ENCODE data around the gene XAGE5. TPM values are rescaled to one million over a fixed set of nuclear protein-coding genes. Genes with fewer than 3 reads are reported as not detected.
"Not testable (repeated sequence)": the region's sequence is repeated elsewhere in the genome, so short reads cannot be mapped to it uniquely, and the experiment has no call there.

The XAGE5 gene, protein sequence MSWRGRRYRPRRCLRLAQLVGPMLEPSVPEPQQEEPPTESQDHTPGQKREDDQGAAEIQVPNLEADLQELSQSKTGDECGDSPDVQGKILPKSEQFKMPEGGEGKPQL
- not detected for polyA plus RNA-seq (2013, experiment 1 of 2)
- not detected for polyA plus RNA-seq (2013, experiment 2 of 2)

DNA sequence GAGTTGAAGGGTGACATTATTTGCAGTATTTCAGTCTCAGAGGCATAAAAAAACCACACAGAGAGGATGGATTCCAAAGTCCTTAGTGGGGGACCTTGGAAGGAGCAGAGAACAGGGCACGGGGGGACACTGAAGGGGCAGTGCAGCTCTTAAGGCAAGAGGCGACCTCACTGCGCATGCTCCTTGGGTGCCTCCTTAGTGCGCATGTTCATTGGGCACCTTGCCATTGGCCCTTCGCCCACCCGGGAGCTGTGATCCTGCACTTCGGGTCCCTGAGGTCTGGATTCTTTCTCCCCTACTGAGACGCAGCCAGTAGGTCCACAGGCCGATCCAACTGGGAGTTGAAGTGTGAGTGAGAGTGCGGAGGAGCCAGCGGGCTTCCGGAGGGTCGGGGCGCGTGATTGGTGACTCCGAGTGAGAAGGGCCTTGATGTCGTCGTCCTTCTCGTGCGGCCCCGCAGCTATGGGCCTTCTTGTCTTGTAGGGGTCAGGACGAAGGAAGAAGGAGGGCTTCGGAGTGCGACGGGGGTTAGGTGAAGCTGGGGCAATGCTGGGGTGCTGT is at the start of gene XAGE5:
Gene XAGE5 (plus strand): TSS at position 223 of the 561 bp plus-strand sequence. CDS start 1,280 bp downstream, outside the sequence.
- no peaks in the 10 kb centered on the region for H3K36me3 ChIP-seq (ENCODE audit: insufficient read depth, low read length)
- H3K9ac ChIP-seq (ENCODE audit: low read depth, low read length) = no peak within 1 kb of the TSS
- no peaks in the 10 kb centered on the region for H3K4me1 ChIP-seq (ENCODE audit: insufficient read depth, low read length)
- no peaks in the 10 kb centered on the region for H3K9me3 ChIP-seq (ENCODE audit: insufficient read depth, low read depth, low read length)
- no peaks in the 10 kb centered on the region for H3K27me3 ChIP-seq (ENCODE audit: insufficient read depth, low read length)
- H3K4me3 ChIP-seq (ENCODE audit: low read length) = no peak within 1 kb of the TSS
- no peak within 1 kb of the TSS for H3K27ac ChIP-seq (ENCODE audit: low read depth, low read length)
- WGBS = 92% methylated on average over 25 of the region's 25 CpGs

GRCh38 chrX:52765983-52766382 is 45.1 kb upstream of the XAGE5 start:
- not testable (repeated sequence) for H3K4me3 ChIP-seq (ENCODE audit: low read length); H3K27ac ChIP-seq (ENCODE audit: low read depth, low read length); H3K9me3 ChIP-seq (ENCODE audit: insufficient read depth, low read depth, low read length); H3K36me3 ChIP-seq (ENCODE audit: insufficient read depth, low read length); H3K27me3 ChIP-seq (ENCODE audit: insufficient read depth, low read length); H3K4me1 ChIP-seq (ENCODE audit: insufficient read depth, low read length); H3K9ac ChIP-seq (ENCODE audit: low read depth, low read length)
- WGBS = no CpG with 5 or more reads among the region's 5 CpGs

DNA sequence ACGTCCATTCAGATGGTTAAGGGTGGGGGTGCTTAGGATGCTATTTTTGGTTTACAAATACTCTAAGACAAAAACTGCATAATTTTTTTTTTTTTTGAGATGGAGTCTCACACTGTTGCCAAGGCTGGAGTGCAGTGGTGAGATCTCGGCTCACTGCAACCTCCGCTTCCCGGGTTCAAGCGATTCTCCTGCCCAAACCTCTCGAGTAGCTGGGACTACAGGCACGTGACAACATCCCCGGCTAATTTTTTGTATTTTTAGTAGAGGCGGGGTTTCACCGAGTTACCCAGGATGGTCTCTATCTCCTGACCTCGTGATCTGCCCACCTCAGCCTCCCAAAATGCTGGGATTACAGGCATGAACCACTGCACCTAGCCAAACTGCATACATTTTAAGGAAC is 37.6 kb upstream of the XAGE5 start:
- not testable (repeated sequence) for H3K4me1 ChIP-seq (ENCODE audit: insufficient read depth, low read length); H3K27me3 ChIP-seq (ENCODE audit: insufficient read depth, low read length); H3K4me3 ChIP-seq (ENCODE audit: low read length); H3K27ac ChIP-seq (ENCODE audit: low read depth, low read length); H3K36me3 ChIP-seq (ENCODE audit: insufficient read depth, low read length); H3K9ac ChIP-seq (ENCODE audit: low read depth, low read length); H3K9me3 ChIP-seq (ENCODE audit: insufficient read depth, low read depth, low read length)
- 72% methylated on average over 6 of the region's 11 CpGs for WGBS

DNA sequence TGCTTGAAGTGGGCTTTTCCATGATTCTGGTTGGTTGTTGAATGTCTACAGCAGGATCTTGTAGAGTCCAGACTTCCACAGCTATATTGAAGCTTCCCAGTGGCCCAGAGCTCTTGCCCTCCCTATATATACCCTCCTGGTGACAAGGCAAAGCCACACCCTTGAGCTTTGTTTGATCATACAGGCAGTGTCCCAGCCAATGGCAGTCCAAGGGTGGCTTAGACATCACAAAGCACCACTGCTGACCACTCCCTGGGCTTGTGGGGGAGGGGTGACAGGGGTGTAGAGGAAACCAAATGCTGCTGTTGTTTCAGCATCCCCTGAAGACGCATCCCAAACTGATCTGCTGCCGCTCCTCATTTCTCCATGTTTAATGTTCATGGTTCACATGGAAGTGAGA is 13.8 kb upstream of the XAGE5 start, which contains the start of gene SPANXN5:
Gene SPANXN5 (minus strand): TSS at position 101 of the 400 bp plus-strand sequence. CDS start 79 bp downstream, at position 22.
- H3K4me3 ChIP-seq (ENCODE audit: low read length); H3K9ac ChIP-seq (ENCODE audit: low read depth, low read length); H3K27me3 ChIP-seq (ENCODE audit: insufficient read depth, low read length); H3K4me1 ChIP-seq (ENCODE audit: insufficient read depth, low read length); H3K9me3 ChIP-seq (ENCODE audit: insufficient read depth, low read depth, low read length); H3K27ac ChIP-seq (ENCODE audit: low read depth, low read length); H3K36me3 ChIP-seq (ENCODE audit: insufficient read depth, low read length): not testable (repeated sequence)
- 50% methylated on average over 1 of the region's 2 CpGs for WGBS

DNA sequence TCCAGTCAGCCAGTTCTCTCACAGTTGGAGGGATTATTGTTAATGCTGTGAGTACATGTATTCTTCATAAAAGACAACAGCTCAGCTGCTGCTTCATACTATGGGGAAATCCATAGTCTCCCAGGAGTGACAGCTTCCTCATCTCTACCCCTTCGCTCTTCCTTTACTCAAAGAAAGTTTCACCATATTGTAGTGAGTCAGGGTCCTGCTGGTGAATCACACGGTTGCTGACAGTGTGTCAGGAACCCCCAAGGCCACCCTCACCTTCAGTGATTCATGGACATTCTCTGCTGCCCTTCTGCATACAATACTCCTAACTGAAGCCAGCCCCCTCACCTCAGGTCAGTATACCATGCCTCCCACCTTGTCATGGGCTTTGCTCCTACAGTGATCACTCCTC is 6.2 kb upstream of the XAGE5 start:
- not testable (repeated sequence) for H3K4me3 ChIP-seq (ENCODE audit: low read length); H3K36me3 ChIP-seq (ENCODE audit: insufficient read depth, low read length); H3K4me1 ChIP-seq (ENCODE audit: insufficient read depth, low read length); H3K9ac ChIP-seq (ENCODE audit: low read depth, low read length); H3K27ac ChIP-seq (ENCODE audit: low read depth, low read length); H3K27me3 ChIP-seq (ENCODE audit: insufficient read depth, low read length); H3K9me3 ChIP-seq (ENCODE audit: insufficient read depth, low read depth, low read length)
- WGBS = 80% methylated on average over 1 of the region's 2 CpGs

GRCh38 chrX:52819788-52820187 is 8.7 kb downstream of the XAGE5 start:
- Histone ChIP-seq H3K9ac (ENCODE audit: low read depth, low read length) (no peak overlapping the region), H3K4me1 (ENCODE audit: insufficient read depth, low read length) (no peaks in the 10 kb centered on the region), H3K27me3 (ENCODE audit: insufficient read depth, low read length) (peaks cover 2% of the 10 kb centered on the region; the same call in 1 of the 2 replicates), H3K4me3 (ENCODE audit: low read length) (no peak overlapping the region), H3K36me3 (ENCODE audit: insufficient read depth, low read length) (no peaks in the 10 kb centered on the region), H3K27ac (ENCODE audit: low read depth, low read length) (no peak overlapping the region), H3K9me3 (ENCODE audit: insufficient read depth, low read depth, low read length) (no peaks in the 10 kb centered on the region)
- 64% methylated on average over 3 of the region's 4 CpGs for WGBS

- H3K27ac ChIP-seq (ENCODE audit: low read depth, low read length) = no peak overlapping the region
- no peak overlapping the region for H3K9ac ChIP-seq (ENCODE audit: low read depth, low read length)
- H3K27me3 ChIP-seq (ENCODE audit: insufficient read depth, low read length) = peaks cover 2% of the 10 kb centered on the region; the same call in 1 of the 2 replicates
- no peaks in the 10 kb centered on the region for H3K9me3 ChIP-seq (ENCODE audit: insufficient read depth, low read depth, low read length)
- no peaks in the 10 kb centered on the region for H3K4me1 ChIP-seq (ENCODE audit: insufficient read depth, low read length)
- WGBS = 81% methylated on average over 8 of the region's 11 CpGs
- H3K4me3 ChIP-seq (ENCODE audit: low read length) = no peak overlapping the region
- no peaks in the 10 kb centered on the region for H3K36me3 ChIP-seq (ENCODE audit: insufficient read depth, low read length)
Observed at GRCh38 chrX:52821079-52821760, 10.1 kb downstream of the XAGE5 start.

DNA sequence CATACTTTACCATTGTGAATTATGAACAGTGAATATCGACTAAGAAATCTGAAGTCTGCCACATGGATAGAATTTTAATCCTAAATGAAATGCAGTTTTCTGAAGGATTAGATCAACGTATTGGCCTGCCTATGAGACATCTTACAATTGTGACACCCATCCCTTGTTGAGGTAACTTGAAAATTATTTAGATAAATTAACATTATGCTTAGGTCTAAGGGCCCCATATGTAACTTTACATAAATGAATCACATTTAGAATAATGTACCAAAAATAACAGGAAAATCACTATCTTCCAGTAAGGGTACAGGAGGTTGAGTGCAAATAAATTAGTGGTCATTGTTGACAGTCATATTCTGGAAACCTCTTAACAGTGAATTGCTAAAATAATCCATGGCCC is 13.5 kb downstream of the XAGE5 start:
- H3K4me3 ChIP-seq (ENCODE audit: low read length) = no peak overlapping the region
- 33% methylated on average over 2 of the region's 2 CpGs for WGBS

GRCh38 chrX:52830551-52830950 is 19.5 kb downstream of the XAGE5 start:
- no peaks in the 10 kb centered on the region for H3K27me3 ChIP-seq (ENCODE audit: insufficient read depth, low read length)
- no peak overlapping the region for H3K9ac ChIP-seq (ENCODE audit: low read depth, low read length)
- H3K36me3 ChIP-seq (ENCODE audit: insufficient read depth, low read length) = no peaks in the 10 kb centered on the region
- H3K4me1 ChIP-seq (ENCODE audit: insufficient read depth, low read length) = no peaks in the 10 kb centered on the region
- no peak overlapping the region for H3K27ac ChIP-seq (ENCODE audit: low read depth, low read length)
- 61% methylated on average over 3 of the region's 3 CpGs for WGBS
- H3K4me3 ChIP-seq (ENCODE audit: low read length) = no peak overlapping the region
- H3K9me3 ChIP-seq (ENCODE audit: insufficient read depth, low read depth, low read length) = no peaks in the 10 kb centered on the region

More for the DNA sequence above, 13.5 kb downstream of the XAGE5 start:
- Histone ChIP-seq H3K27ac (ENCODE audit: low read depth, low read length) (no peak overlapping the region), H3K9ac (ENCODE audit: low read depth, low read length) (no peak overlapping the region), H3K36me3 (ENCODE audit: insufficient read depth, low read length) (no peaks in the 10 kb centered on the region), H3K4me1 (ENCODE audit: insufficient read depth, low read length) (no peaks in the 10 kb centered on the region), H3K9me3 (ENCODE audit: insufficient read depth, low read depth, low read length) (no peaks in the 10 kb centered on the region), H3K27me3 (ENCODE audit: insufficient read depth, low read length) (no peaks in the 10 kb centered on the region)

DNA sequence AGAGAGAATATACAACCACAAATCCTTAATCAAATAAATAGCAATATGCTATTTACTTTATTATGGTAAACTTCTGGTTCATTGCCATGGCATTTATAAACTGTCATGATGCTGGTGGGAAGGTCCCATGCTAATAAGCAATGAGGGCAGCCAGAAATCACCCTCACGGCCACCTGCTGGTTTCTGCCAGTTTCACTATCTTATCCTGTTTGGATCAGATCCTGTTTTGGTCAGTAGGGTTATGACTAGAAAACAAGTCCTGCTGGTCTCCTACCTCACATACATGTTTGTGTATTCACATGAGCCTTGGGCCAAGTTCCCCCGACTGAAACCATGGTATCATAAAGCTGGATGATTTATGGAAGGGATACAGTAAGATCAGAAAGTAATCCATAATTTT is 28.1 kb downstream of the XAGE5 start:
- H3K4me3 ChIP-seq (ENCODE audit: low read length) = no peak overlapping the region
- WGBS = 88% methylated on average over 1 of the region's 2 CpGs
- H3K36me3 ChIP-seq (ENCODE audit: insufficient read depth, low read length) = no peaks in the 10 kb centered on the region
- no peak overlapping the region for H3K9ac ChIP-seq (ENCODE audit: low read depth, low read length)
- H3K27me3 ChIP-seq (ENCODE audit: insufficient read depth, low read length) = no peaks in the 10 kb centered on the region
- H3K4me1 ChIP-seq (ENCODE audit: insufficient read depth, low read length) = no peaks in the 10 kb centered on the region
- H3K9me3 ChIP-seq (ENCODE audit: insufficient read depth, low read depth, low read length) = no peaks in the 10 kb centered on the region
- no peak overlapping the region for H3K27ac ChIP-seq (ENCODE audit: low read depth, low read length)

DNA sequence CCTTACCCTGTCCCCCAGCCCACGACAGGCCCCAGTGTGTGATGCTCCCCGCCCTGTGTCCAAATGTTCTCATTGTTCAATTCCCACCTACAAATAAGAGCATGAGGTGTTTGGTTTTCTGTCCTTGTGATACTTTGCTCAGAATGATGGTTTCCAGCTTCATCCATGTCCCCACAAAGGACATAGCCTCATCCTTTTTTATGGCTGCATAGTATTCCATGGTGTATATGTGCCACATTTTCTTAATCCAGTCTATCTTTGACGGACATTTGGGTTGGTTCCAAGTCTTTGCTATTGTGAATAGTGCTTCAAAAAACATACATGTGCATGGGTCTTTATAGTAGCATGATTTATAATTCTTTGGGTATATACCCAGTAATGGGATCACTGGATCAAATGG is 32.5 kb downstream of the XAGE5 start:
- not testable (repeated sequence) for H3K27me3 ChIP-seq (ENCODE audit: insufficient read depth, low read length); H3K9me3 ChIP-seq (ENCODE audit: insufficient read depth, low read depth, low read length); H3K4me1 ChIP-seq (ENCODE audit: insufficient read depth, low read length); H3K4me3 ChIP-seq (ENCODE audit: low read length); H3K27ac ChIP-seq (ENCODE audit: low read depth, low read length); H3K36me3 ChIP-seq (ENCODE audit: insufficient read depth, low read length); H3K9ac ChIP-seq (ENCODE audit: low read depth, low read length)
- 74% methylated on average over 3 of the region's 3 CpGs for WGBS

All from HUES64 (cell line).